ENCODE data around the gene SOAT2. TPM values are rescaled to one million over a fixed set of nuclear protein-coding genes. Genes with fewer than 3 reads are reported as not detected.
"Not testable (repeated sequence)": the region's sequence is repeated elsewhere in the genome, so short reads cannot be mapped to it uniquely, and the experiment has no call there.

SOAT2 gene
- total RNA-seq, 1 donor from 2014 or later = 0.43 TPM

DNA sequence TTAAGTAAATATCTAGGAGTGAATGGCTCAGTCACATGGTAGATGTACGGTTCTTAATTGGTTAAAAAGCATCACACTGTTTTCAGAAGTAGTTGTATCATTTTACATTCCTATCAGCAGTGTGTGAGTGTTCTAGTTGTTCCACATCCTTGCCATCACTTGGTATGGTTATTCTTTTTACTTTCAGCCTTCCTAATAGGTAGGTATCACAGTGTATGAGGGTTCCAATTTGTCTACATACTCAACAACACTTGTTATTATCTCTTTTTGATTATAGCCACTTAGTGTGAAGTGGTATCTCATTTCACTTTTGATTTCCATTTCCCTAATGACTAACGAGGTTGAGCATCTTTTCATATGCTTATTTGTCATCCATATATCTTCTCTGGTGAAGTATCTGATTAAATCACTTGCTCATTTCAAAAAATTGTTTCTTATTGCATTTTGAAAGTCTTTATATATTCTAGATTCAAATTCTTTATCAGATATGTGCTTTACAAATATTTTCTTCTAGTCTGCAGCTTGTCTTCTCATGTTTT lies 20.6 kb upstream of the SOAT2 start:
- intact Hi-C loops (cut with micrococcal nuclease) = no loop called here

DNA sequence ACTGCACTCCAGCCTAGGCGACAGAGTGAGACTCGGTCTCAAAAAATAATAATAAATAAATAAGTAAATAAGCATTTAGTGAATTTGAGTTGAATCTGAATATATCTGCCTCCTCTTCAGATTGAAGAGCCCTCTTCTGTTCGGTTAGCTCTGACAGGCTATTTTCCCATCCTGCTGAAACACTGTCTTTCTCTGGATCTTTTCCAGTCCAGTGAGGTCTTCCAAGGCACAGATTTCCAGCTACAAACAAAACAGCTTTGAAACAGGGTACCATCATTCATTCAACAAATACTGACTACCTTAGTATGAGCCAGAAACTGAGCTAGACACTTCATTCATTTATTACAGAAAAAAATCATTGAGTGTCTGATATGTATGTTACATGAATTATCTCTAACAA lies 16.9 kb upstream of the SOAT2 start:
- intact Hi-C loops (cut with micrococcal nuclease) = no loop called here

DNA sequence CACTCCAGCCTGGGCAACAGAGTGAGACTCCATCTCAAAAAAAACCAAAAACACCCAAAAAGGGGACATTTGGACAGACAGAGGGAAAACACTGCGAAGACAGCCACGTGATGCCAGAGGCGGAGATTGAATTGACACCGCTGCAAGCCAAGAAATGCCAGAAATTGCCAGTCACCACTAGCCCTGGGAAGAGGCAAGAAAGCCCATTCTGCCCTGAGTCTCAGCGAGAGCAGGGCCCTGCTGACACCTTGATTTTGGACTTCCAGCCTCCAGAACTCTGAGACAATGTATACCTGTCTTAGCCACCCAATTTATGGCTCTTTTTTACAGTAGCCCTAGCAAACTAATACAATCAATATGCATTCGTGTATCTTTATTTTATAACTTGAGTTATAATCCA lies 13.2 kb upstream of the SOAT2 start:
- intact Hi-C loops (cut with micrococcal nuclease) = no loop called here

DNA sequence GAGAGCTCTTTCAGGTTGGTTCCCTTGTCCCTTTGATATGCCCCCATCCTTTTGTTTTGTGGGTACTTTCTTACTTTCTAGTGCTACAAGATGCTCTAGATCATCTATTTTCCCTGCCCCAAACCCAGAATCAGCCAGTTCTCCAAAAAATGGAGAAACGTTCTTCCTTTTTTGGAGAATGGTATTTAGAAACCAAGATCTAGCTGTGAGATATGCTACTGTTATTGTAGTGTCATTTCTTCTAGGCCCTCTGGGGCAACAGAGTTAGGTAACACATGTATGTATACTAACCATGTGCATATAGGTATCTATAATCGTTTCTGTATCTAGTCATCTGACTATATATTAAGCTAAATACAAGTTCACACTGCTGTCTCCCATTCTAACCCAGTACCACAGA lies 12.7 kb upstream of the SOAT2 start:
- intact Hi-C loops (cut with micrococcal nuclease) = no loop called here

DNA sequence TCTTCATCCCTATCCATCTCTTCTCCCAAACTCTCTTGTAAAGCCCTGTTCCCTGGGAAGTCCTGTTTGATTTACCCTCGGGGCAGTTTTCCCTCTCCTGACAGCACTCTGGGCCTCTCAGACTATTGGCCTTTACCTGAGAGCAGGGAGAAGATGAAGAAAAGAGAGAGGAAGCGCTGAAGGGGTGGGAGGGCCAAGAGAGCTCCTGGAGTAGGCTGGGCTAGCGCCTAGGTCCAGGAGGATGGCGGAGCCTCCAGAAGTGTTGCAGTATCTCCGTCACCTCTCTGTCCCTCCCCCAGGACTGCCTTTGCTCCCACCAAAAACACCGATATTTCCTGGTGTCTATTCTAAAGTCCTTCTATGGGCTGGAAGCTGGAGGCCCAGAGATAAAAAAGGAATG lies 11.5 kb upstream of the SOAT2 start:
- intact Hi-C loops (cut with micrococcal nuclease) = no loop called here

DNA sequence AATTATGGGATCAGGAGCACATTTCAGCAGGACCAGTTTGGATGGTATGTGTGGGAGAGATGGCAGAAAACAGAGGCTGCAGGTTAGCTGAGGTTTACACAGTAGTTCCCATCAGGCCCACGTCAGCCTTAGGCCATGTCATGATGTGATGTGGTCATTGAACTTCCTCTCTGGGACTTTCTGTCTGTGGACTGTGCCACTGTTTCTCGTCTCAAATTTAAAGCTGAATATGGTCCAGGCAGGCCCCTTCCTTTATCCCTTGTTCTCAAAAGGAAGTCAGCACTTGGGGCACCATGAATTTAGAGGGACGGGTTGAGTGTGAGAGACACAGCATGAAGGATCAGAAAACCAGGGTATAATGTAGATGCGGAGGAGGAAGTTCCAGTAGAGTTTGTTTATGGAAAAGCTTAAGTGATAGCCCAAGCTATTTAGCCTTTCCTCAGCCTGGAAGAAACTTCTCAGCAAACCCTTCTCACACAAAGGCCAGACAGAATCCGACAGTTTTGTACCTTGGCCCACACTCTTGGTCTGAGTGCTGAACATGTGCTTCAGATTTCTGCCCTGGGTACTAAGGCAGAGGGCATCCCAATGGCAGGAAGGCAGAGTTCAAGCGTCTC lies 9.4 kb upstream of the SOAT2 start:
- intact Hi-C loops (cut with micrococcal nuclease) = no loop called here

DNA sequence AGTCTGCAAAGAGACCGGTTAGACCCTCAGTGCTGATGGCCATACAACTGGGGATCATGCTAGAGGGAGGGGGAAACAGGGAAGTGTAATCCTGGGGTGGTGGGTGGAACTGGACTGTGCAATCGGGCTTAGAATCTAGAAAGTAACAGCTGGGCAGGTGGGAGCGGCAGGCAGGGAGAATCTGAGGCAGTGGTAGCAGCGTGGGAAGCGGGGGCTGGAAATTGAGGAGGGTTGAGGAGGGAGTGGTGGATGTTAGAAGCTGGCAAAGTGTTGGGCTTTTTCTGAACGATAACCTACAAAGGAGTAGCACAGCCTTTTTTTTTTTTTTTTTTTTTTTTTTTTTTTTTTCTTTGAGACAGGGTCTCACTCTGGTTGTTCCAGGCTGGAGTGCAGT lies 8.9 kb upstream of the SOAT2 start:
- intact Hi-C loops (cut with micrococcal nuclease) = no loop called here

DNA sequence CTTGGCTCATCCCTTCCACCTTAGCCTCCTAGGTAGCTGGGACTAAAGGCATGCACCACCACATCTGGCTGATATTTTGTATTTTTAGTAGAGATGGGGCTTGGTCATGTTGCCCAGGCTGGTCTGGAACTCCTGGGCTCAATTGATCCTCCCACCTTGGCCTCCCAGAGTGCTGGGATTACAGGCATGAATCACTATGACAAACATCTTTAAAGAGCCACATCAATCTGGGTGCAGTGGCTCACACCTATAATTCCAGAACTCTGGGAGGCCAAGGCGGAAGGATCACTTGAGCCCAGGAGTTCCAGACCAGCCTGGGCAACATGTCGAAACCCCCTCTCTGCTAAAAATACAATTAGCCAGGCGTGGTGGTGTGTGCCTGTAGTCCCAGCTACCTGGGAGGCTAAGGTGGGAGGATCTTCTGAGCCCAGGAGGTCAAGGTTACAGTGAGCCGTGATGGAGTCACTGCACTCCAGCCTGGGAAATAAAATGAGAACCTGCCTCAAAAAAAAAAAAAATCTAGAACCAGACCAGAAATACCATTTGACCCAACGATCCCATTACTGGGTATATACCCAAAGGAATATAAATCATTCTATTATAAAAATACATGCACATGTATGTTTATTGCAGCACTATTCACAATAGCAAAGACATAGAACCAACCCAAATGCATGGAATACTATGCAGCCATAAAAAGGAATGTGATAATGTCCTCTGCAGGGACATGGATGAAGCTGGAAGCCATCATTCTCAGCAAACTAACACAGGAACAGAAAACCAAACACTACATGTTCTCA lies 8.3 kb upstream of the SOAT2 start:
- intact Hi-C loops (cut with micrococcal nuclease) = not testable (repeated sequence)

DNA sequence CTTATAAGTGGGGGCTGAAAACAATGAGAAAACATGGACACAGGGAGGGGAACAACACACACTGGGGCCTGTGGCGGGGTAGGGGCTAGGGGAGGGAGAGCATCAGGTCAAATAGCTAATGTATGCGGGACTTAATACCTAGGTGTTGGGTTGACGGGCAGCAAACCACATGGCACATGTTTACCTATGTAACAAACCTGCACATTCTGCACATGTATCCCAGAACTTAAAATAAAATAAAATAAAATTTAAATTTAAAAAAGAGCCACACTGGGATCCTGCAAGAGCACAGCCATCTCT lies 7.7 kb upstream of the SOAT2 start:
- intact Hi-C loops (cut with micrococcal nuclease) = not testable (repeated sequence)

DNA sequence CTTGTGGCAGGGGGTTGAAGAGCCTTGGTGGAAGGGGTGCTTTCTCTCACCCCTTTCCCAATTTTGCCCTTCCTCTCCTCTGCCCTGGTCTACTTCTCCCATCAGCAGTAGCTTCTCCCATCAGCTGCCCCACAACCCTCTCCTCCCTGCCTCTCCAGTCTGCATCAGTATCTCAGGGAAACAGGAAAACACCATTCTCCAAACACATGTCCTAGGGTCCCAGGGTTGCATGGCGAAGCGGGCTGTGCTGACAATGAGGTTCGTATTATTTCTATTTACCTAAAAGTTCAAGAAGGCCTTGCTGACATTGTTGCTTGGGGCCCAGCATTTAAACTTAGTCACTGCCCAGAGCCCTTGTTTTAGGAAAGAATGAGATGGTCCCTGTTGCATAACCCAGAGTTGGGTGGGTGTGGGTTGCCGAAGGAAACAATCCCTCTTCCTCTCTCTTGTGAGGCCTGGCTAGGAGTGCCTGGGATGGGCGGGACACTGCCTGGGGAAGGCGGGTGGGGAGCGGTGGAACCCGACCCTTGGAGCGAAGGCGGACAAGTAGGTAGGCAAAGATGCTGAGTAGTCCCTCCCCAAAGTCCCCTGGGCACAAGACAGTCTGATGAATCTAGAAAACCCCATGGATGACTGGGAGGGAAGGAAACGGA lies 7.1 kb upstream of the SOAT2 start:
- intact Hi-C loops (cut with micrococcal nuclease) = no loop called here

DNA sequence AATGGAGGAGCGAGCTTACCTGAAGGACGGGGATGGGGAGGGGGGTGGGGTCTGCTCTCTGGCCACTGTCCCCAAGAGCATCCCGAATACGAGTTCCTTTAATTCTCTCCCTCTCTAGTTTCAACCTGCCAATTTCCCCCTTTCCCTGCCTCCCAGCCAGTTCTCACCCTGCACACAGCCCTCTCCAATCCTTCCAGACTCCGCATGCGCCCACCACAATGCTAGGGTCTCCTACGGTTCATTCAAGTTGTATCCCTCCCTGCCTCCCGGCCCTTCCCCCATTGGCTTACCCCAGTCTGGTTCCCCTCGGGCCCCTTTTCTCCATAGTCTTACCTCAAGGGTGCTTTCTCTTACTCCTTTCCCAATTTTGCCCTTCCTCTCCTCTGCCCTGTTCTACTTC lies 6.5 kb upstream of the SOAT2 start:
- intact Hi-C loops (cut with micrococcal nuclease) = no loop called here

DNA sequence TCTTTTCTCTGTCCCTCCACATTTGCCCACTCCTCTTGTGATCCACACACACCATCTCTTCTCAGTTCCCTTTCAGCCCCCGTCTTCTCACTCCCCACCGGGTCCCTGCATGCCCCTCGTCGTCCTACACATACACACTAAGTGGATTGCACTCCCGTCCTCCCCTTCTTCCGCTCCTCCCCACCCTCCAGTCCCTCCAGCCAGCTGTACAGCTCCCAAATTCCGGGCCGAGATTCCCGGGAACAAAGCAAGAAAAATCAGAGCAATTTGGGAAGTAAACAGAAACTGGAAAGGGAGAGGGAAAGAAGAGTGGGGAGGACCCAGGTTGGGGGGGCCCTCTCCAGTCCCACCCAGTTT lies 6.1 kb upstream of the SOAT2 start:
- intact Hi-C loops (cut with micrococcal nuclease) = no loop called here

DNA sequence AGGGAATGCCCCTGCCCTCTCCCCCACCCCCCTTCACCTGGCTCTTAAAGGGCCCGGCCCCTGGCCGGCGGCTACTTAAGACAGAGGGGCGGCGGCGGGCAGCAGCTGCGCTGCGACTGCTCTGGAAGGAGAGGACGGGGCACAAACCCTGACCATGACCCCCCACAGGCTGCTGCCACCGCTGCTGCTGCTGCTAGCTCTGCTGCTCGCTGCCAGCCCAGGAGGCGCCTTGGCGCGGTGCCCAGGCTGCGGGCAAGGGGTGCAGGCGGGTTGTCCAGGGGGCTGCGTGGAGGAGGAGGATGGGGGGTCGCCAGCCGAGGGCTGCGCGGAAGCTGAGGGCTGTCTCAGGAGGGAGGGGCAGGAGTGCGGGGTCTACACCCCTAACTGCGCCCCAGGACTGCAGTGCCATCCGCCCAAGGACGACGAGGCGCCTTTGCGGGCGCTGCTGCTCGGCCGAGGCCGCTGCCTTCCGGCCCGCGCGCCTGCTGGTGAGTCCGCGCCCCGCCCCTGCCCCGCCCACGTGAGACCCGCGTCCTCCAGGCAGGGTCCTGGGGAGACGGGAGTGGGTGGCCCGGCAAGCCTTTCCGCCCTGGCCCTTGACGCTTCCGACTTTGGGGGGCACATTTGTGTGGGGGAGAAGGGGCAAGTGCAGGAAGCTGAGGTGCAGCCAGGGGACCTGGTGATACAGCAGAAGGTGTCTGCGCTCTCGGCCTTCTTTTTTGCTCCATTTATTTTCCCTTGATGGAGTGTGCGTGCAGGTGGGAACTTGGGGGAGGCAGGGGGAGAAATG lies 5.5 kb upstream of the SOAT2 start, which contains the start of gene IGFBP6:
TSS of gene IGFBP6 (plus strand) at position 104 of the 790 bp plus-strand sequence. CDS start at position 155, 51 bp downstream.
- intact Hi-C loops (cut with micrococcal nuclease) = loop anchor here (2.0 kb wide), 2 partner anchors 19 to 59 kb away; partner anchors contain the start of gene SPRYD3

DNA sequence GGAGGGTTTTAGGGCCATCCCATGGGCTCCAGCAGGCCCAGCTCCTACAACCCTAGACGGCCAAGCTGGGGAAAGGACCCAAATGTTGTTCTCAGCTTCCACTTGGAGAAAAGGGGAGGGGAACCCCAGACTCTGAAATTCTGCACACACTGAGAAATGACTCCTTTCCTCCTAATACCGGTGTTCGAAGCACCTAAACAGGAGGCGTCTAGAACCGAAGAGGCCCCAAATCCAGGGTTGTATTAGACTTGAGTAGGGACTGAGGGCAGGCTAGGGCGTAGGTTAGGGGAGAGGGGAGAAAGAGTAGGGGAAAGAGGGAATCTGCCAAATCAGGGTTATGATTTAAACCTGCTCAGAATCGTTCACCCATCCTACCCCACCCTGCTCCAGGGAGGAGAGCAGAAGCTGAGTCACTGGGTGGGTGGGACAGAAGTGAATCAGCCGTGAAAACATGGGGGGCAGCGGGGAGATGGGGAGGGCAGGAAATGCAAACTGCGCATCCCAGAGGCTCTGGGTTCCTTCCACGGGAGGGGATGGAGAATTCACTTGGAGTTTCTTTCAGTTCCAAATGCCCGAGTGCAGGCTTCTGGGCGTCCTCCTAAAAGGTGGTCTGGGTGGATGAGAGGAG lies 4.8 kb upstream of the SOAT2 start:
- intact Hi-C loops (cut with micrococcal nuclease) = loop anchor here (2.0 kb wide), 2 partner anchors 20 to 60 kb away; partner anchors contain the start of gene SPRYD3

DNA sequence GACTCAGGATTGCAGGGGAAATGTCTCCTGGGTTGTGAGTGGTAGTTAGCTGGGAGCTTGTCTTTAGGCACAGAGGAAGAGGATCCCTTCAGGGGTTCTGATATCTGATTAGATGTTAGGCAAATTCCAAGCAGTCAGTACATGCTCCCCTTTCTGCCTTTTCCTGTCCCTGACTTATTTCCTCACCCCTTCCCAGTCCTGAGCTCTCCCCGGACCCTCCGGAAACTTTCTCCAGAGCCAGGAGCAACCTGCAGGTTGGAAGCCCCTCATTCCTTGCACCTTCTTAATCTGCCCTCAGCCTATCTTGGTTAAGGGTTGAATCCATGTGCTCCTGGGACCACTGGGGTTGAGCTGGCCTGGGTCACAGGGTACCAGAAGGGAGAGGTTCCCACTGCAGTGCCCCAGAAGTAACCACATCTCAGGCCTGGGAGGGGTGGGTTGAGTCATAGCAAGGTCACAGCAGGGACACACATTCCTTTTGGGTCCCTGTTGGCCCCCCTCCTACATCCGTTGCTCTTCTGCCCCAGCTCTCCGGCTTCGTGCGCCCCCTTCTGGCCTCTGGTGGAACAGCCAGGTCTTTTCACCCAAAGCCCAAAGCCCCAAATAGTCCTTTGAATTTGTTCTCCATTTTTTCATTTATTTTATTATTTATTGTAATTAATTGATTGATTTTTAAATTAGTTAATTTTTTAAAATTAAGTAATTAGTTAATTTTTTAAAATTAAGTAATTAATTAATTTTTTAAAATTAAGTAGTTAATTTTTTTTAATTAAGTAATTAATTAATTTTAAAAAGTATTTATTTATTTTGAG lies 4.0 kb upstream of the SOAT2 start:
- intact Hi-C loops (cut with micrococcal nuclease) = loop anchor here (1.0 to 2.0 kb wide), 3 partner anchors 20 to 60 kb away; partner anchors contain the start of gene SPRYD3

DNA sequence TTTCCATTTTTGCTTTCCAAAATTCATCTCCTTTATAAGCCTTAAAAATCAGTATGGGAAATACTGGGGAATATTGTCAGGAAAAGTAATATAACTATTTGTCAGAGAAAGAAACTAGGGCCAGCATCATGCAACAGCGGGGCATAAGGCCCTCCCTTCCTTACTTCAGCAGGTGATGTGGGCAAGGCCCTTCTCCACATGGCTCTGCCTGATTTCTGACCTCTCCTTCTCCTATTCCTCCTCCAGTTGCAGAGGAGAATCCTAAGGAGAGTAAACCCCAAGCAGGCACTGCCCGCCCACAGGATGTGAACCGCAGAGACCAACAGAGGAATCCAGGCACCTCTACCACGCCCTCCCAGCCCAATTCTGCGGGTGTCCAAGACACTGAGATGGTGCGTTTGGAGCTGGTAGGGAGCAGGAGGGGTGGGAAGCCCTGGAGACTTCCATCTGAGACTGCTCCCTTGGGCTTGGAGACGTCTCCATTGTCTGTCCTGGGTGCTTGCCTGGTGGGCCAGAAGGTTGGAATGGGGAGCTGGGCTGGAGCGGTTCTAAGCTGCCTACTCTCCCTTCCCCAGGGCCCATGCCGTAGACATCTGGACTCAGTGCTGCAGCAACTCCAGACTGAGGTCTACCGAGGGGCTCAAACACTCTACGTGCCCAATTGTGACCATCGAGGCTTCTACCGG lies 2.7 kb upstream of the SOAT2 start:
- intact Hi-C loops (cut with micrococcal nuclease) = no loop called here

DNA sequence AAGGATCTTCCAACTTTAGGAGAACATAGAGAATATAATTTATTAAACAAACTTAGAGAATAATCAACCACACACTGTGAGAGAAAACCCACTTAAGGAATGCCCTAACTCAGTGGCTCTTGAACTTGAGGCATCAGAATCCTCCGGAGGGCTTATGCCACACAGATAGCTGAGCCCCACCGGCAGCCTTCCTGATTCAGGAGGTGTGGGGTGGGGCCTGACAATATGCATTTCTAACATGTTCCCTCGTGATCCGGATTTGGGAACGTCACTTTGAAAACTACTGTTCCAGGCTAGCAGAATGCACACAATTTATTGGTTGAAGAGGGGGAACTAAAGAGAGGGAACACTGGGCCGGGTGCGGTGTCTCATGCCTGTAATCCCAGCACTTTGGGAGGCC lies 2.0 kb upstream of the SOAT2 start:
- intact Hi-C loops (cut with micrococcal nuclease) = no loop called here

DNA sequence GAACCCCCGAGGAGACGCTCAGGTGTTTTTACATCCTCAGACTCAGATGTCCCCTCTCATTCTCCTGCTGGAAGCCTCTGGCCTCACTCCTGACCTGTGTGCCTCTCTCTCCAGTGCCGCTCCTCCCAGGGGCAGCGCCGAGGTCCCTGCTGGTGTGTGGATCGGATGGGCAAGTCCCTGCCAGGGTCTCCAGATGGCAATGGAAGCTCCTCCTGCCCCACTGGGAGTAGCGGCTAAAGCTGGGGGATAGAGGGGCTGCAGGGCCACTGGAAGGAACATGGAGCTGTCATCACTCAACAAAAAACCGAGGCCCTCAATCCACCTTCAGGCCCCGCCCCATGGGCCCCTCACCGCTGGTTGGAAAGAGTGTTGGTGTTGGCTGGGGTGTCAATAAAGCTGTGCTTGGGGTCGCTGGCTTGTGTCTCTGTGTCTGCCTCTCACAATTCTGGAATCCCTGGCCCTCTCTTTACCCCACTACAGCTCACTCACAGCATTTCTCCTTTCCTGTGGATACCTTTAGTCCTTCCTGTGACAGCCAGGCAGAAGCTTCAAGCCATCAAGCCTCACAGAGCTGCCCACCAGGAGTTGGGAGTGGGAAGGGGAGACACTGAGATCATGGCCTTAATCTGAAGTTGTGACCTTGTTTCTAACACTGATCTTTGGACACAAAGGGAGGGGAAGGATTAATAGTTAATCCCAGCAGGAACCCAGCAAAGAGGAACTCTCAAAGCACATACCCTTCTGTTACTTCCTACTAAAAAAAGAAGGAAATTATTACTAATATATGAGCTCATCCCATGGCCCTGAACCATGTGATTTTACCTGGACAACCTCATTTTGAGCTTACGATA lies 1.1 kb upstream of the SOAT2 start:
- intact Hi-C loops (cut with micrococcal nuclease) = no loop called here

DNA sequence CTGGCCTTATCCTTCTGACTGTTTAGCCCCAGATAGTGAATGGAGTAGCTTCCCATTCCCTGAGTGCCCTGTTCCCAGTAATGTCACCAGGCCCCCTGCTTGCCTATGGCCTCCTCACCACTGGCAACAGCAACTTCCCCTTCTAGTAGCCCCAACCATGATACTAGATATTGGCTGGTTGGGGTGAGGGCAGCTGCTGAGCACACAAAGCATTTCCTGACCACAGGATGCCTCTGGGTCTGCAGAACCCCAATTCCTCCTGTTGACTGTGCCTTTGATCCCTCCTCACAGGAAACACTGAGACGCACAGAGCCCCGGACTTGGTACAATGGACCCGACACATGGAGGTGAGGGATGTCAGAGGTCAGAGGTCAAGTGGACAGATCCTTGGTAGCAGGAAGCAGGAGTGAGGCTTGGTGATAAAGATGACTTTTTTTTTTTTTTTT lies 597 bp downstream of the SOAT2 start:
- intact Hi-C loops (cut with micrococcal nuclease) = no loop called here

Data from T-helper 2 cell treated with Interferon-gamma antibody and Interleukin-4, amounts not matched to agents 100 ng/mL and 5 ng/mL, for 36 hours (primary cell).